Activated T-helper 17 cell treated with anti-CD3 and anti-CD28 coated beads, Interleukin-2, amount 50 U/mL, for 72 hours (primary cell): Measurements from ENCODE around the gene PARD3B. TPM values are rescaled to one million over a fixed set of nuclear protein-coding genes. Genes with fewer than 3 reads are reported as not detected.

Source experiments
- ATAC-seq: fragments of 150-1000 bp; cut with Tn5 transposase; replicated peaks from 2 replicates; pipeline ENCODE4 v1.10.0; 2021; ENCODE audit warnings: mild to moderate bottlenecking, moderate library complexity
- H3K27ac Mint-ChIP-seq: one replicate; pipeline ENCODE4 v1.8.0; 2022; ENCODE audit warnings: mixed read lengths
- H3K27me3 Mint-ChIP-seq: one replicate; pipeline ENCODE4 v1.8.0; 2022; ENCODE audit warnings: mixed read lengths
- H3K36me3 Mint-ChIP-seq: one replicate; pipeline ENCODE4 v1.8.0; 2022; ENCODE audit warnings: low read depth, mild to moderate bottlenecking, mixed read lengths
- H3K4me1 Mint-ChIP-seq: one replicate; pipeline ENCODE4 v1.8.0; 2022; ENCODE audit warnings: mixed read lengths
- H3K4me3 Mint-ChIP-seq: one replicate; pipeline ENCODE4 v1.8.0; 2022; ENCODE audit warnings: mild to moderate bottlenecking, mixed read lengths
- H3K9me3 Mint-ChIP-seq: one replicate; pipeline ENCODE4 v1.8.0; 2022; ENCODE audit warnings: mixed read lengths
- total RNA-seq, 2 donors: library from RNA; stranded (reverse); gene quantifications; one replicate each; pipeline ENCODE4 v1.2.3, GENCODE V29; 2022

The PARD3B gene
- total RNA-seq, 2 donors from 2014 or later: 0.29 to 1.5 TPM

GRCh38 chr2:204749319-204749718 is 204.0 kb downstream of the PARD3B start:
- Mint-ChIP-seq H3K4me3 (no peak overlapping the region), H3K9me3 (peaks cover 3% of the 10 kb centered on the region), H3K4me1 (no peaks in the 10 kb centered on the region), H3K36me3 (no peaks in the 10 kb centered on the region), H3K27ac (no peak overlapping the region), H3K27me3 (no peaks in the 10 kb centered on the region)
- ATAC-seq: no peak

- ATAC-seq: no peak
- H3K27ac Mint-ChIP-seq: no peak overlapping the region
- no peak overlapping the region for H3K4me3 Mint-ChIP-seq
- H3K27me3 Mint-ChIP-seq: no peaks in the 10 kb centered on the region
- H3K9me3 Mint-ChIP-seq: peaks cover 3% of the 10 kb centered on the region
- no peaks in the 10 kb centered on the region for H3K4me1 Mint-ChIP-seq
- no peaks in the 10 kb centered on the region for H3K36me3 Mint-ChIP-seq
Observed at GRCh38 chr2:204750389-204750788, 205.1 kb downstream of the PARD3B start.

- no peak for ATAC-seq
- H3K36me3 Mint-ChIP-seq: no peaks in the 10 kb centered on the region
- peaks cover 3% of the 10 kb centered on the region for H3K9me3 Mint-ChIP-seq
- H3K27me3 Mint-ChIP-seq: no peaks in the 10 kb centered on the region
- H3K4me3 Mint-ChIP-seq: no peak overlapping the region
- H3K27ac Mint-ChIP-seq: no peak overlapping the region
- H3K4me1 Mint-ChIP-seq: no peaks in the 10 kb centered on the region
Observed at GRCh38 chr2:204751472-204751871, 206.2 kb downstream of the PARD3B start.

GRCh38 chr2:204753841-204754240 is 208.6 kb downstream of the PARD3B start:
- no peak for ATAC-seq
- Mint-ChIP-seq H3K27me3 (no peaks in the 10 kb centered on the region), H3K4me3 (no peak overlapping the region), H3K4me1 (no peaks in the 10 kb centered on the region), H3K9me3 (no peaks in the 10 kb centered on the region), H3K36me3 (no peaks in the 10 kb centered on the region), H3K27ac (no peak overlapping the region)

GRCh38 chr2:204754898-204755297 is 209.6 kb downstream of the PARD3B start:
- H3K9me3 Mint-ChIP-seq: no peaks in the 10 kb centered on the region
- no peaks in the 10 kb centered on the region for H3K4me1 Mint-ChIP-seq
- no peak for ATAC-seq
- no peaks in the 10 kb centered on the region for H3K27me3 Mint-ChIP-seq
- no peaks in the 10 kb centered on the region for H3K36me3 Mint-ChIP-seq
- H3K27ac Mint-ChIP-seq: no peak overlapping the region
- H3K4me3 Mint-ChIP-seq: no peak overlapping the region

GRCh38 chr2:204763974-204764703 is 218.9 kb downstream of the PARD3B start:
- Mint-ChIP-seq H3K4me1 (no peaks in the 10 kb centered on the region), H3K36me3 (no peaks in the 10 kb centered on the region), H3K9me3 (peaks cover 11% of the 10 kb centered on the region), H3K27me3 (no peaks in the 10 kb centered on the region), H3K4me3 (no peak overlapping the region), H3K27ac (no peak overlapping the region)
- no peak for ATAC-seq

- ATAC-seq: no peak
- Mint-ChIP-seq H3K9me3 (no peaks in the 10 kb centered on the region), H3K27ac (no peak overlapping the region), H3K4me3 (no peak overlapping the region), H3K4me1 (no peaks in the 10 kb centered on the region), H3K36me3 (no peaks in the 10 kb centered on the region), H3K27me3 (peaks cover 5% of the 10 kb centered on the region)
Observed at GRCh38 chr2:204770735-204771134, 225.5 kb downstream of the PARD3B start.

GRCh38 chr2:204771721-204772120 is 226.4 kb downstream of the PARD3B start:
- Mint-ChIP-seq H3K27ac (no peak overlapping the region), H3K9me3 (no peaks in the 10 kb centered on the region), H3K4me3 (no peak overlapping the region), H3K4me1 (no peaks in the 10 kb centered on the region), H3K36me3 (no peaks in the 10 kb centered on the region), H3K27me3 (peaks cover 5% of the 10 kb centered on the region)
- no peak for ATAC-seq

GRCh38 chr2:204772546-204772945 is 227.3 kb downstream of the PARD3B start:
- no peaks in the 10 kb centered on the region for H3K4me1 Mint-ChIP-seq
- H3K27me3 Mint-ChIP-seq: peaks cover 5% of the 10 kb centered on the region
- no peak overlapping the region for H3K27ac Mint-ChIP-seq
- no peak overlapping the region for H3K4me3 Mint-ChIP-seq
- ATAC-seq: no peak
- no peaks in the 10 kb centered on the region for H3K36me3 Mint-ChIP-seq
- H3K9me3 Mint-ChIP-seq: no peaks in the 10 kb centered on the region

- Mint-ChIP-seq H3K9me3 (no peaks in the 10 kb centered on the region), H3K27ac (no peak overlapping the region), H3K4me1 (no peaks in the 10 kb centered on the region), H3K36me3 (no peaks in the 10 kb centered on the region), H3K27me3 (peaks cover 5% of the 10 kb centered on the region), H3K4me3 (no peak overlapping the region)
- ATAC-seq: no peak
Observed at GRCh38 chr2:204775766-204776165, 230.5 kb downstream of the PARD3B start.

GRCh38 chr2:204776781-204777559 is 231.7 kb downstream of the PARD3B start:
- Mint-ChIP-seq H3K27ac (no peak overlapping the region), H3K36me3 (no peaks in the 10 kb centered on the region), H3K4me1 (no peaks in the 10 kb centered on the region), H3K9me3 (no peaks in the 10 kb centered on the region), H3K4me3 (no peak overlapping the region), H3K27me3 (peaks cover 5% of the 10 kb centered on the region)
- ATAC-seq: no peak

- Mint-ChIP-seq H3K36me3 (no peaks in the 10 kb centered on the region), H3K27me3 (no peaks in the 10 kb centered on the region), H3K4me1 (no peaks in the 10 kb centered on the region), H3K9me3 (no peaks in the 10 kb centered on the region), H3K27ac (no peak overlapping the region), H3K4me3 (no peak overlapping the region)
- ATAC-seq: no peak
Observed at GRCh38 chr2:204779771-204780170, 234.5 kb downstream of the PARD3B start.

GRCh38 chr2:204781941-204782340 is 236.7 kb downstream of the PARD3B start:
- H3K36me3 Mint-ChIP-seq: no peaks in the 10 kb centered on the region
- no peaks in the 10 kb centered on the region for H3K4me1 Mint-ChIP-seq
- no peak overlapping the region for H3K4me3 Mint-ChIP-seq
- no peaks in the 10 kb centered on the region for H3K9me3 Mint-ChIP-seq
- H3K27me3 Mint-ChIP-seq: no peaks in the 10 kb centered on the region
- H3K27ac Mint-ChIP-seq: no peak overlapping the region
- ATAC-seq: no peak

- Mint-ChIP-seq H3K9me3 (no peaks in the 10 kb centered on the region), H3K27me3 (no peaks in the 10 kb centered on the region), H3K36me3 (no peaks in the 10 kb centered on the region), H3K4me3 (no peak overlapping the region), H3K27ac (no peak overlapping the region), H3K4me1 (no peaks in the 10 kb centered on the region)
- ATAC-seq: no peak
Observed at GRCh38 chr2:204790076-204790475, 244.8 kb downstream of the PARD3B start.

- ATAC-seq: no peak
- H3K36me3 Mint-ChIP-seq: no peaks in the 10 kb centered on the region
- no peaks in the 10 kb centered on the region for H3K27me3 Mint-ChIP-seq
- no peaks in the 10 kb centered on the region for H3K4me1 Mint-ChIP-seq
- H3K27ac Mint-ChIP-seq: no peak overlapping the region
- H3K9me3 Mint-ChIP-seq: no peaks in the 10 kb centered on the region
- H3K4me3 Mint-ChIP-seq: no peak overlapping the region
Observed at GRCh38 chr2:204791230-204791629, 246.0 kb downstream of the PARD3B start.
